ENCODE measurements around the gene BOD1L1. TPM values are rescaled to one million over a fixed set of nuclear protein-coding genes. Genes with fewer than 3 reads are reported as not detected.
A peak's percentile ranks its signal among the peaks of the same experiment; 100 is the strongest.
"Not testable (repeated sequence)": the region's sequence is repeated elsewhere in the genome, so short reads cannot be mapped to it uniquely, and the experiment has no call there.

The BOD1L1 gene
- total RNA-seq, 2 experiments from 2014 or later = 28.4 to 31.2 TPM

DNA sequence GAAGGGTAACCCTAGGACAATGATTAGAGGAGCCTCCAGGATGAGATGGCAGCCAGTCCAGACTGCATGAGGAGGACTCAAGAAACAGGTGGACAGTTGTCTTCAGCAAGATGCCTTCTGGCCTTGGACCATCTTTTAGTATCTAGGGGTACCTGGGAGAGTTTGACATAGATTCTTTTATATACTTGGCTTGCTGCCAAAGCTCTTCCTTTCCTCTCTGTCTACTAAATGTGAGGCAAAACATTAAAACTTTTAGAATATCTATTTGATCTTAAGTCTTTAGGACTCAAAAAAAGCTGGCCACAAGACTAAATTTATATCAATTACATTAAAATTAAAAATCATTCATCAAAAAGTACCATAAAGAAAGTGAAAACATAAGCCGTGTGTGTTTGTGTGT lies 64.6 kb downstream of the BOD1L1 start:
- Mint-ChIP-seq H3K27ac (no peak overlapping the region), H3K4me1 (no peaks in the 10 kb centered on the region), H3K9me3 (ENCODE audit: low read depth) (no peaks in the 10 kb centered on the region), H3K4me3 (no peak overlapping the region), H3K27me3 (no peaks in the 10 kb centered on the region), H3K36me3 (peaks cover 3% of the 10 kb centered on the region)
- CTCF ChIA-PET = interaction anchor here (1.2 kb wide), 1 partner anchor 9 kb away, joined by 3 read pairs; no protein-coding TSS in a partner anchor
- ATAC-seq = no peak
- no peak for DNase-seq

DNA sequence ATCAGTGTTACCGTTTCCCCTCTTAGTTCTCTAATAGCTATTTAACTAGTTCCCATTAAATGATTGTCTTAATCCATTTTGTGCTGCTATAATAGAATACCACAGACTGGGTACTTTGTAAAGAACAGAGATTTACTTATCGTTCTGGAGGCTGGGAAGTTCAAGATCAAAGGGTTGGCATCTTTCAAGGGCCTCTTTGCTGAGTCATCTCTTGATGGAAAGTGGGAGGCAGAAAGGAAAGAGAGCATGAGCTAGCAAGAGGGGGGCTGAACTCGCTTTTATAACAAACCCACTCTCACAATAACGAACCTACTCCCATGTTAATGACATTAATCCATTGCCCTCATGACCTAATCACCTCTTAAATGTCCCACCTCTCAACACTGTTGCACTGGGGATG lies 65.9 kb downstream of the BOD1L1 start:
- peaks cover 4% of the 10 kb centered on the region for H3K27me3 Mint-ChIP-seq
- H3K4me3 Mint-ChIP-seq = no peak overlapping the region
- no peaks in the 10 kb centered on the region for H3K4me1 Mint-ChIP-seq
- no peak for DNase-seq
- H3K36me3 Mint-ChIP-seq = peaks cover 2% of the 10 kb centered on the region
- CTCF ChIA-PET = no interaction called here
- no peaks in the 10 kb centered on the region for H3K9me3 Mint-ChIP-seq (ENCODE audit: low read depth)
- no peak overlapping the region for H3K27ac Mint-ChIP-seq
- no peak for ATAC-seq

DNA sequence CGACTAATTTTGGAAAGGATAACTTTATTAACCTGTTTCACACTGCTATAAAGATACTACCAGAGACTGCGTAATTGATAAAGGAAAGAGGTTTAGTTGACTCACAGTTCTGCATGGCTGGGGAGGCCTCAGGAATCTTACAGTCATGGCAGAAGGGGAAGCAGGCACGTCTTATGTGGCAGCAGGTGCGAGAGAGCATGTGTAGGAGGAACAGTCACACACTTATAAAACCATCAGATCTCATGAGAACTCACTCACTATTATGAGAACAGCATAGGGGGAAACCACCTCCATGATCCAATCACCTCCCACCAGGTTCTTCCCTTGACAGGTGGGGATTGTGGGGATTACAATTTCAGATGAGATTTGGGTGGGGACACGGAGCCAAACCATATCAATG lies 67.4 kb downstream of the BOD1L1 start:
- H3K27ac Mint-ChIP-seq; H3K36me3 Mint-ChIP-seq; ATAC-seq; H3K4me1 Mint-ChIP-seq; H3K4me3 Mint-ChIP-seq; H3K9me3 Mint-ChIP-seq (ENCODE audit: low read depth); DNase-seq; H3K27me3 Mint-ChIP-seq: not testable (repeated sequence)
- CTCF ChIA-PET = interaction anchor here (0.6 to 0.8 kb wide), 2 partner anchors 590 to 830 kb away, joined by 3 to 4 read pairs; no protein-coding TSS in a partner anchor

DNA sequence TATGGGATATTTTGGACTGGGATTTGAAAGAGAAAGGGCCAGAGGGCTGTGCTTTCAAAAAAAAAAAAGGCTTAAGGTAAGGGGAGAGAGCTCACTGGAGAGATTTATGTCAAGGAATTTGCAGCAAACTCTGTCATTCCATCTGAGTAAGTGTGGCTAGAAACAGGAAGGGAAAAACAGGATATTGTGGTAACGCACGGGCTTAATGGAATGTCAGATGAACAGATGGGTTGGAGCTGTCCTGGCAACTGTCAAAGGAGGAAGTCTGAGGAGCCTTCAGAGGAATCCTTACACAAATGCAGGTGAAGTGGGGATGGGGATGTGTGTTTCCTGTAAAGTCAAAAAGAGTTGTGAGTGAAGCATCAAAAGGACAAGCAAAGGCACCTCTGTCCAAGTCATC lies 68.1 kb downstream of the BOD1L1 start:
- Mint-ChIP-seq H3K4me3 (no peak overlapping the region), H3K9me3 (ENCODE audit: low read depth) (no peaks in the 10 kb centered on the region), H3K4me1 (no peaks in the 10 kb centered on the region), H3K27me3 (peaks cover 4% of the 10 kb centered on the region), H3K27ac (no peak overlapping the region), H3K36me3 (no peaks in the 10 kb centered on the region)
- CTCF ChIA-PET = no interaction called here
- ATAC-seq = no peak
- DNase-seq = no peak

DNA sequence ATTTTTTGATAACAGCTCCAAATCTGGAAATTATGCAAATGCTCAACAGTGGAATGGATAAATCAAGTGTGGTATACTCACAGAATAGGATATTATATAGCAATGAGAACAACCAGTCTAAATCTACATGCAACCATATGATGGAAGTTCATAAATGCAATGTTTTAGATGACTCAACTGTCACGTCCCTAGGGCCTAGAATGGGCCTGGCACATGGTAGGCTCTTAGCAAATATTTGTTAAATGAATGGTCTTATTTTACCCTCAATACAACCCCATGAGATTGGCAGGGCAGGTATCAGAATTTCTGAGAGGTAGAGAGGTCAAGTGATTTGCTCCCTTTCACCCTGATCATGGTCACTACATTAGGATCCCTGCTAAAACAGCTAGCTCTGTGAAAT lies 68.6 kb downstream of the BOD1L1 start:
- no peak overlapping the region for H3K27ac Mint-ChIP-seq
- DNase-seq = no peak
- H3K36me3 Mint-ChIP-seq = no peaks in the 10 kb centered on the region
- no peak for ATAC-seq
- H3K9me3 Mint-ChIP-seq (ENCODE audit: low read depth) = no peaks in the 10 kb centered on the region
- CTCF ChIA-PET = no interaction called here
- H3K4me1 Mint-ChIP-seq = no peaks in the 10 kb centered on the region
- H3K4me3 Mint-ChIP-seq = no peak overlapping the region
- H3K27me3 Mint-ChIP-seq = peaks cover 6% of the 10 kb centered on the region

DNA sequence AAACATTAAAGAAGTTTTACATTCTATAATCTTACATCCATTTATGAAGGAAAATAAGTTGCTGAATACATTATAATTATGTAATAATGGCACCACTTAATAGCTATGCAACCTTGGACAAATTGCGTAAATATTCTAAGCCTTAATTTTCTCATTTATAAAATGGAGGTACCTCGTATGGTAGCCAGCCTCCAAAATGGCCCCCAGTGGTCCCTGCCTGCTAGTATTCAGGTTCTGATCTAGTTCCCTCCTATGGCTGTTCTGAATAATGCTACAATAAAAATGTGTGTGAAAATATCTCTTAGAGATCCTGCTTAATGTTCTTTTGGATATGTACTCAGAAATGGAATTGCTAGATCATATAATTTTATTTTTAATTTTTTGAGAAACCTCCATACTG lies 72.2 kb downstream of the BOD1L1 start:
- H3K27me3 Mint-ChIP-seq = peaks cover 36% of the 10 kb centered on the region
- CTCF ChIA-PET = no interaction called here
- H3K9me3 Mint-ChIP-seq (ENCODE audit: low read depth) = no peaks in the 10 kb centered on the region
- no peak for DNase-seq
- no peaks in the 10 kb centered on the region for H3K36me3 Mint-ChIP-seq
- H3K4me1 Mint-ChIP-seq = no peaks in the 10 kb centered on the region
- no peak overlapping the region for H3K4me3 Mint-ChIP-seq
- ATAC-seq = no peak
- H3K27ac Mint-ChIP-seq = no peak overlapping the region

DNA sequence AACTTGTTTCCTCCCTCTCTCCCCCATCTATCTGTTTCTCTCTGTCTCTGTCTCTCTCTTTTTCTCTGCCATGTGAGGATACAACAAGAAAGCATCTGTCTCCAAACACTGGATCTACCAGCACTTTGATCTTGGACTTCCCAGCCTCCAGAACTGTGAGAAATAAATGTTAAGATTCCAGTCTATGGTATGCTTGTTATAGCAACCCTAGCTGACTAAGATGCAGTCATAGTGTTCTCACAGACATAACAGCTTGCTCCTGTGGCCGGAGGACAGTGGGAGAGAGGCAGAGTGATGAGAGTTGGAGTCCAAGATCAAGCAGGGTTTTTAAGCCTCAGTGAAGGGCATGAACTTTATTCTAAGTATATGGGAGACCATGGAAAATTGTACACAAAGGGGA lies 74.4 kb downstream of the BOD1L1 start:
- no peak overlapping the region for H3K27ac Mint-ChIP-seq
- no peaks in the 10 kb centered on the region for H3K9me3 Mint-ChIP-seq (ENCODE audit: low read depth)
- no peaks in the 10 kb centered on the region for H3K36me3 Mint-ChIP-seq
- CTCF ChIA-PET = interaction anchor here (1.2 kb wide), 1 partner anchor 220 kb away, joined by 3 read pairs; no protein-coding TSS in a partner anchor
- H3K4me1 Mint-ChIP-seq = peaks cover 11% of the 10 kb centered on the region
- H3K27me3 Mint-ChIP-seq = peaks cover 55% of the 10 kb centered on the region
- no peak overlapping the region for H3K4me3 Mint-ChIP-seq
- ATAC-seq (no peak), DNase-seq (no peak)

DNA sequence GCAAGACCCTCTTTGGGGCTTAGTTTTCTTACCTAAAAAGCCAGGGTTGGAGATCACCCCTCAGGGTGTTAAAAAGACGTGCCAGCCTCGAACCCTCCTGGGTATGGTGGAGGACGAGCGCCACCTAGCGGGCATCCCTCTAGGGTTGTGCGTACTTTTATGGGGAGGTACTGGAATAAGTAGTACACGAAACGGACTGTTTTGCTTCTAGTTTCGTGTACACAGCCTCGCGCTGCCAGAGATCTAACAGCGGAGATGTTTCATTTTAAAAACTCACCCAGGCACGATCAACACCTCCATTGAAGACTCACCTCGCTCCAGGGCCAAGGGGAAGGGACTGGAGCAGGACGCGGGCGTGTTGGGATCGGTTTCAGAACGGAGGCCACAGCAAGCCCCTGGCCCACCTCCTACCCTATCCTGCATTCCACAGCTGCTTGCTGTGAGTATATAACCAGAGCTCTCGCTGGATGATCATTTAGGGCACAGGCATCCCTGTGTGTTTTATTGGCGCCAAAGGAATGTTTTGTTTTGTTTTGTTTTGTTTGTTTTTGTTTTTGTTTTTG lies 78.5 kb downstream of the BOD1L1 start:
- H3K27ac Mint-ChIP-seq = peak overlapping the region; percentile 33

DNA sequence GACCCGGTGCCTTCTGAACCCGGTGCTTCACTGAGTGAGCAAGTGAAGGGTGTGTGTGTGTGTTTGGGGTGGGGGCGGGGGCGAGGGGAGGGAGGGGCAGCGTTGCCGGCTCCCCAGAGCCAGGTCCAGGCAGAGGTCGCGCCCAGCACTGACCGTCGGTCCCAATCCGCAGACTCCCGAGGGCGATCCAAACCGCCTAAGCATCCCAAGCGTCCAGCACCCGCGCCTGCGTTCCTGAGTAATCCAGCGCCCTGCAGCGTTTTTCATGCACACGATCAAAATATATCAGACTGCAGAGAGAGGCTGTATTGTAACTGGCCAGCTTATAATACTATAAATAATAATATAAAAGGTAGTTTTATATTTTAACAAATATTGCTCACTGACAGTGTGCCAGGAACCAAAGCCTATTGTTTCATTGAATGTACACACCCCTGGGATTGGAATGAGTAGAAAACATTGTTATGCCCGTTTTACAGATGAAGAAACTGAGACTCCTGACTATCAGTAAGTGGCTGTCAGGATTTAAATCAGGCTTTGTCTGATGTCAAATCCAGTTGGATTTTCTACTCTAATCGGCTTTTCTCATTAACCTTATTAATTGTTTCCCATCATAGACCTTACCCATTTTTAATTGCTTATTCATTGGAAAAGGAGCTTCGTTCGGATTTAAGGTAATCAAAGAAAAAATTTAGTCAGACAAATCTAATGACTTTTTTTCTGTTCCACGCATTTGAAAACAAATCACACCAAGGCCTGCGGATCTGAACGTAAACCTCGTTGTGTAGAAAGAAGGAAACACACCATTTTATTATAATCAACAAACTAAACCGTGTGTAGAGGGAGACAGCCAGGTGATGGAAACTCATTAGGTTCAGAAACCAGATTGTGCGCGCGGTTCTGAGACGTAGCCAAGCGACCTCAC lies 79.2 kb downstream of the BOD1L1 start:
- H3K27me3 Mint-ChIP-seq = peaks cover 73% of the 10 kb centered on the region
- peaks cover 5% of the 10 kb centered on the region for H3K36me3 Mint-ChIP-seq
- no peak overlapping the region for H3K27ac Mint-ChIP-seq
- H3K4me1 Mint-ChIP-seq = peaks cover 27% of the 10 kb centered on the region
- no peak for DNase-seq
- CTCF ChIA-PET = interaction anchor here (0.6 to 1.1 kb wide), 6 partner anchors 16 to 835 kb away, joined by 3 read pairs; partner anchors contain the start of gene RAB28
- no peak for ATAC-seq
- peak overlapping the region; percentile 71 for H3K4me3 Mint-ChIP-seq
- no peaks in the 10 kb centered on the region for H3K9me3 Mint-ChIP-seq (ENCODE audit: low read depth)

More for the DNA sequence above, 78.5 kb downstream of the BOD1L1 start:
- ATAC-seq = peak; percentile 76
- peaks cover 5% of the 10 kb centered on the region for H3K36me3 Mint-ChIP-seq
- H3K4me3 Mint-ChIP-seq = peak overlapping the region; percentile 71
- CTCF ChIA-PET = interaction anchor here (0.6 to 1.0 kb wide), 4 partner anchors 65 to 836 kb away, joined by 3 read pairs; partner anchors contain the start of gene RAB28
- peaks cover 72% of the 10 kb centered on the region for H3K27me3 Mint-ChIP-seq
- peaks cover 27% of the 10 kb centered on the region for H3K4me1 Mint-ChIP-seq
- DNase-seq = peak; percentile 87
- no peaks in the 10 kb centered on the region for H3K9me3 Mint-ChIP-seq (ENCODE audit: low read depth)

DNA sequence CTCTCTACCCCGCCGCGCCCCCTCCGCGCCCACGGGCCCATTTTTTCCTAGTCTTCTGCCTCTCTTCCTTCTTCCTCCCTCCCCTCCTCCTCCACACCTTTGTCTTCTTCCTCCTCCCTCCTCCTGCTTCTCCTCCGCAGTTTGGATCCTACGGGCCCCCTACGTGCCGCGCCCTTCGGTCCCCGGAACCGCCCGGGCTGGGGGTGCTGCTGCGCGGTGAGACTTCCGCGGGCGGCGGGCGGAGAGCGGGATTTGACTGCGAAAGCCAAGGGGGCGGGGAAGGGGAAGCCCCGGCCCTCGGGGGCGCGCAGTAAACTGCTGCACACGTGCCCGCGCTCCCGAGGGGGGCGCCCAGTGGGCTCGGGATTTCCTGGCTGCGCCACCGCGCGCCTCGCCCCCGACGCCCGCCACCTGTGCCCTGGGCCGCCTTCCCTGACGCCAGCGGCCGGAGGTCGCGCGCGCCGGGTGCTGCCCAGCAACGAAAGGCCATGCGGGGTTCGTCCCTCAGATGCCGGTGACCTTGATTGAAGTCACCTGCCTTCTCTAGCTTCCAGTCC lies 80.0 kb downstream of the BOD1L1 start:
- peak overlapping the region; percentile 28 for H3K27ac Mint-ChIP-seq
- peaks cover 29% of the 10 kb centered on the region for H3K4me1 Mint-ChIP-seq
- peaks cover 6% of the 10 kb centered on the region for H3K36me3 Mint-ChIP-seq
- H3K27me3 Mint-ChIP-seq = peaks cover 74% of the 10 kb centered on the region
- peak; percentile 53 for DNase-seq
- H3K9me3 Mint-ChIP-seq (ENCODE audit: low read depth) = no peaks in the 10 kb centered on the region
- ATAC-seq = peak; percentile 27
- CTCF ChIA-PET = interaction anchor here (0.7 to 1.1 kb wide), 2 partner anchors 16 to 26 kb away, joined by 3 read pairs; no protein-coding TSS in a partner anchor
- H3K4me3 Mint-ChIP-seq = peak overlapping the region; percentile 63

DNA sequence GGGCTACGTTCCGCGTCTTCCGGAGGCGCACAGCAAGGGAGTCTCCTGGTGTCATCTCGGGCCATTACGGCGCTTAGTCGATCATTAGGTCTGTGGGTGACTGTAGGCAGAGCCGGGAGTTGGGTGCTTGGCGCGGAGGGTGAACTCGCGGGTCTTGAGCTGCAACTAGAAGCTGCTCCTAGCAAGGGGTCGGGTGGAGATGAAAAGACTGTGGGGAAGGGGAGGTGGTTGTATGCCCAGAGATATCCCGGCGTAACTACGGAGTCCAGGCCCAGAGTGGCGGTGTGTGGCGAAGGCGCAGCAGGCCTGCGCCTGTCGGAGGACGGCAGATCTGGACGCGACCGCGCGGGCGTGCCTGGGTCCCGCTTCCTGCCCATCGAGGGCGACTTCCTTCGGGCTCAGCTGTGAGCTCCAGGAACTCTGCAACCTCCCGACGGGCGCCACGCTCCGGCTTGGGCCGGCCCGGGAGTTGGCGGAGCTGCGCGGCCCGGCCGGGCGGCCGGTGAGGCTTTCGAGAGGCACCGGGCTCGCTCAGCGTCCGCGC lies 80.5 kb downstream of the BOD1L1 start:
- Mint-ChIP-seq H3K27me3 (peaks cover 72% of the 10 kb centered on the region), H3K4me3 (peak overlapping the region; percentile 63), H3K9me3 (ENCODE audit: low read depth) (no peaks in the 10 kb centered on the region), H3K36me3 (peaks cover 6% of the 10 kb centered on the region), H3K27ac (peak overlapping the region; percentile 26), H3K4me1 (peaks cover 29% of the 10 kb centered on the region)
- CTCF ChIA-PET = no interaction called here
- peak; percentile 17 for ATAC-seq
- DNase-seq = peak; percentile 54

DNA sequence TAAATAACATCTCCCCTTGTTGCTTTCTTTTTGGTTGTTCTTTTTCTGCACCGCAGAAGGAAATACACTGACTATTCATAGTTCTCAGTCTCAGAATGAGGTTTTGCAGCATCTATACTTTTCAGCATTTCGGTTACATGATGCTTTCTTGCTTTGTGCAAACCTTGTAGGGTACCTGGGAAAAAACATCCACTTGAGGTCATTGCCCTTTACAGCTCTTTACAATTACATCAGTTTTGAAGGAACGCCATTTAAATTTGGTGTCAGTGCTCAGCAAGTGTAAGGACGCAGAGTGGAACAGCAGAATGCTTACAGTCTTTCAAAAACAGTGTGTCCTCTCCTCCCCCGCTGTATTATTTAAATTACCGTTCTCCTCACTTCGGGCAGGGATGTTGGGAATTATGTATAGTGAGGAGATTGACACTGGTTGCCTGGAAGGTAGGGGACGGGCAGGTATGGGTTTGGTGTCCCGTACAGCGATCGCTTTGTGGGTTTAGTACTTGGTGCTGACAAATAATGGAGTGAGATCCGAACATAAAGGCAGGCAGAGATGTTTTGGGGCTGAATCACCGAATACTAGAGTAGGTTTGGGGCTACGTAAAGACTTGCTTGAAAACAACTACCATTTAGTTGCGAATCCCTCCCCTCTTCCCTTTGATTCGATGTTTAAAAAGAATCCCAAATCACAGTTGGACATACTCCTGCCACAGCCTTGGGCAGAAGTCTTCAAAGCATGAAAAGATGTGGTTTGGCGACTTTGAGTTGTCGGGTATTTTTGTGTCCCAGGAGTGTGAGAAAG lies 81.2 kb downstream of the BOD1L1 start:
- peak overlapping the region; percentile 26 for H3K27ac Mint-ChIP-seq
- peaks cover 72% of the 10 kb centered on the region for H3K27me3 Mint-ChIP-seq
- peaks cover 6% of the 10 kb centered on the region for H3K36me3 Mint-ChIP-seq
- H3K9me3 Mint-ChIP-seq (ENCODE audit: low read depth) = no peaks in the 10 kb centered on the region
- peak overlapping the region; percentile 63 for H3K4me3 Mint-ChIP-seq
- ATAC-seq (no peak), DNase-seq (no peak)
- CTCF ChIA-PET = no interaction called here
- peaks cover 29% of the 10 kb centered on the region for H3K4me1 Mint-ChIP-seq

DNA sequence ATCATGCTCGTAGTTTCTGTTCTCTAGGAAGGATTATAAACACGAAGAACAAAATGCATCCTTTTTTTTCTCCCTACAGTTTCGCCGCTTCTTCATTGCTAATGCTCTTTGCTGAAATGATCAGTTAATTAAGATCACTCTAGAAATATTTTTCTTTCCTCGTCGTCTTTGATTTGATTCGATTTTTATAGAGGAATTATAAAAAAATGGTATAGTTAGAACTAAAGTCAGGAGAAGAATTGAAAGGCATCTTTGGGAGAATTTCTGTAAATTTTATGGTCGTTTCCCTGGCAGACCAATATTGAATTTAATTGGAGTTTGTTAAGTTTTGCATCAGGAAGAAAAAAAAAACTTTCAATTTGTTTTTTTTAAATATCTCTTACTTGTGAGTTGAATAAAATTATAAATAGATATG lies 82.1 kb downstream of the BOD1L1 start:
- H3K9me3 Mint-ChIP-seq (ENCODE audit: low read depth) = no peaks in the 10 kb centered on the region
- ATAC-seq (no peak), DNase-seq (no peak)
- peaks cover 8% of the 10 kb centered on the region for H3K36me3 Mint-ChIP-seq
- peak overlapping the region; percentile 64 for H3K27ac Mint-ChIP-seq
- CTCF ChIA-PET = no interaction called here
- peaks cover 29% of the 10 kb centered on the region for H3K4me1 Mint-ChIP-seq
- H3K4me3 Mint-ChIP-seq = peak overlapping the region; percentile 66
- H3K27me3 Mint-ChIP-seq = peaks cover 73% of the 10 kb centered on the region

Measured in activated CD8-positive, alpha-beta memory T cell treated with anti-CD3 and anti-CD28 coated beads, Interleukin-2, amount 10 ng/mL, durations not matched to agents 7 days and 5 days (primary cell).